HCT116 (cell line): ENCODE measurements around the gene MUC20.

ENCODE experiments used
- CTCF ChIP-seq, 3 experiments: fragments of 200-600 bp in 1 of 3; sonication (generic) in 1 of 3; IDR thresholded peaks in 2 of 3; conservative IDR thresholded peaks in 1 of 3; 2 replicates each; pipeline ENCODE4 v1.5.1; 2012 to 2017; ENCODE audit warnings: low read depth in 2 of 3, low read length in 2 of 3, antibody characterized with exemption in 1 of 3, borderline replicate concordance in 1 of 3, control low read depth in 1 of 3, mild to moderate bottlenecking in 1 of 3, mixed read lengths in 1 of 3, mixed run types in 1 of 3, moderate library complexity in 1 of 3; ENCODE audit not compliant: insufficient read depth in 1 of 3
- POLR2AphosphoS5 ChIP-seq: IDR thresholded peaks from 2 replicates; pipeline ENCODE4 v1.6.1; 2011; ENCODE audit warnings: mild to moderate bottlenecking, low read depth, low read length, moderate library complexity
- TCF7L2 ChIP-seq: IDR thresholded peaks from 2 replicates; pipeline ENCODE4 v1.7.0; 2011; ENCODE audit warnings: borderline replicate concordance, inconsistent platforms; ENCODE audit not compliant: insufficient read depth, insufficient read length; ENCODE audit errors: extremely low read depth
- ZFX ChIP-seq: fragments of 450-650 bp; IDR thresholded peaks from 2 replicates; pipeline ENCODE4 v1.6.1; 2017

GRCh38 chr3:195736866-195737490, 16.2 kb downstream of the MUC20 start:
- TF ChIP-seq TCF7L2 (no peak), CTCF (IDR thresholded peaks at IDR 0.05 in 2 of 3, conservative IDR thresholded peaks at IDR 0.05 in 1 of 3; ENCODE audit: borderline replicate concordance in 1 of 3, insufficient read depth in 1 of 3, low read depth in 2 of 3, low read length in 2 of 3) (no peak), ZFX (no peak), POLR2AphosphoS5 (no peak)
